ENCODE measurements around the gene EFCAB5. TPM values are rescaled to one million over a fixed set of nuclear protein-coding genes. Genes with fewer than 3 reads are reported as not detected.

The EFCAB5 gene
- total and polyA plus RNA-seq, 2 of the 13 experiments (the other 11 are each of a cell fraction or from before 2014, with no cell fraction given) = 0.15 TPM; not detected in 1

GRCh38 chr17:30116661-30117551 lies 175.5 kb downstream of the EFCAB5 start, which contains the start of gene NSRP1 (continued):
- TF ChIP-seq ZNF512B (CRISPR knock-in tag; IDR thresholded peaks at IDR 0.05; ENCODE audit: borderline replicate concordance) (no peak), BATF2 (CRISPR knock-in tag; IDR thresholded peaks at IDR 0.05) (no peak), MAZ (IDR thresholded peaks at IDR 0.05; ENCODE audit: borderline replicate concordance, low read depth, low read length) (no peak), MAZ (CRISPR knock-in tag; IDR thresholded peaks at IDR 0.05; ENCODE audit: low read depth) (0 out of 2 replicates have a peak, but pooled peaks have one; percentile 42), CERS6 (CRISPR knock-in tag; IDR thresholded peaks at IDR 0.05) (no peak), ZBTB39 (CRISPR knock-in tag; IDR thresholded peaks at IDR 0.05) (no peak), ZNF83 (CRISPR knock-in tag; IDR thresholded peaks at IDR 0.05; ENCODE audit: borderline replicate concordance) (no peak), ZSCAN29 (CRISPR knock-in tag; conservative IDR thresholded peaks at IDR 0.05) (peak; percentile 72; the same call in 1 of the 2 replicates), TCF7L2 (IDR thresholded peaks at IDR 0.05; ENCODE audit: low read depth, low read length) (no peak), SALL2 (CRISPR knock-in tag; IDR thresholded peaks at IDR 0.05) (peak; percentile 41; the same call in 1 of the 2 replicates), TOPORS (CRISPR knock-in tag; IDR thresholded peaks at IDR 0.05) (no peak), ZNF563 (CRISPR knock-in tag; IDR thresholded peaks at IDR 0.05) (peak; percentile 58; the same call in 1 of the 2 replicates), ZNF276 (CRISPR knock-in tag; IDR thresholded peaks at IDR 0.05; ENCODE audit: low read depth) (no peak)
